Stimulated activated CD4-positive, alpha-beta T cell treated with anti-CD3 and anti-CD28 coated beads, Interleukin-1b, Interleukin-23, amount 100 ng/mL, for 1 hour (primary cell): ENCODE results near the gene RNU1-4.
A peak's percentile ranks its signal among the peaks of the same experiment; 100 is the strongest.
"Not testable (repeated sequence)": the region's sequence is repeated elsewhere in the genome, so short reads cannot be mapped to it uniquely, and the experiment has no call there.

Experiments used
- DNase-seq, 2 donors: peaks; one replicate each; pipeline ENCODE4 v3.0.0-alpha.2; 2020; ENCODE audit warnings: low read depth in 2 of 2

The RNU1-4 gene

GRCh38 chr1:16708704-16709103 is 31.6 kb upstream of the RNU1-4 start:
- DNase-seq, result not testable (repeated sequence)

DNA sequence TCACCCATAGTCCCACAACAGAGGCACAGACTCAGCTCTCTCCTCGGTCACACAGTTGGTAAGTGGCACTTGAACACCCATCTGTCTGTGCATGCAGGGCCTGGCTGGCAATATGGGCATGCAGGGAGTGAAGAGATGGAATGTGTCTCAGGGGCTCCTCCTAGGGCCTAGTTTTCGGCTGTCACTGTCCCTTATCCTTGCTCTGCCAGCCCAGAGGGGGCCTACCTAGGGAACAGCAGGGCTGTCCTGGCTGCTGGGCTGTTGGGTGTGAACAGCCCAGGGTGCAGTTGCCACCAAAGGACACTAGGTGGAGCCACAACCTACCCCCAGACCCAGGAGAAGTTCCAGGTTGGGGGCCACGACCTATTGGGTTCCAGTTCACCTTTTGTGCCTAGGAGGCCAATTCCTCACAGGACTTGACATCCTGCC is 30.6 kb upstream of the RNU1-4 start:
- DNase-seq, result not testable (repeated sequence)

DNA sequence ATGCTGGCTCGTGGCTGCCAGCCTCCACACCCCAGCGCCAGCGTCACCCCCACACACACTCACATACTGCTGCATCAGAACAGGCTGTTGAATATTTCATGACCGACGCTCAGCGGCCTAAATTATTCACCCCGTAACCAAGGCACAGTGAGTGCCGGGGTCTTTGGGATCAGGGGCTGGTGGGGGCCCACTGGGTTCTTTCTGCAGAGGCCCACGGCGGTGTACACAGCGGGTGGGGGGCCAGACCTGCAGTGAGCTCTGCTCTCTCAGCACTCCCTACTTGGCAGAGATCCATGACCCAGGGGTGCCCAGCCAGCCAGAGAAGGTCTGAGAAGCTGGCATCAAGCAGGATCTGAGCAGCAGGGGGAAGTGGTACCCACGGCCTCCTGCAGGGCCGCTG is 29.7 kb upstream of the RNU1-4 start:
- not testable (repeated sequence) for DNase-seq

- DNase-seq, result not testable (repeated sequence)
Observed at GRCh38 chr1:16712131-16712530, 28.2 kb upstream of the RNU1-4 start.

DNA sequence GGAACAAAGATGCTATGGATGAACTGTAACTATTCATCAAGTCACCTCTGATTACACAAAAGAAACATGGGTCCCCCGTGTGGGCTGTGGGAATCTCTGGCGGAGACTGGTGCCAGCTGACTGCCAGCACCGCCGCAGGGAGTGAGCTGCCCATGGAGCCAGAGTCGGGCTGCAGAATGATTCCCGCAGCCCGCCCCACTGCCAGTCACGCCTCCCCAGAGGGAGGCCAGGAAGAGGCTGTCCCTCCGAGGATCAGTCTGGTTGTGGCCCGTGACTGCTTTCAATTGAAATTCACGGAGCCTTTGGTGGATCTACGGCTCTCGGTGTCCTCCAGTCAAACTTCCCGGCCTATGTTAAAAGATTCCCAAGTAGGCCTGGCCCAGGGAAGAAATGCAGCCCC is 27.7 kb upstream of the RNU1-4 start:
- not testable (repeated sequence) for DNase-seq

GRCh38 chr1:16712984-16713383 is 27.3 kb upstream of the RNU1-4 start:
- not testable (repeated sequence) for DNase-seq

- not testable (repeated sequence) for DNase-seq
Observed at GRCh38 chr1:16713480-16713879, 26.8 kb upstream of the RNU1-4 start.

DNA sequence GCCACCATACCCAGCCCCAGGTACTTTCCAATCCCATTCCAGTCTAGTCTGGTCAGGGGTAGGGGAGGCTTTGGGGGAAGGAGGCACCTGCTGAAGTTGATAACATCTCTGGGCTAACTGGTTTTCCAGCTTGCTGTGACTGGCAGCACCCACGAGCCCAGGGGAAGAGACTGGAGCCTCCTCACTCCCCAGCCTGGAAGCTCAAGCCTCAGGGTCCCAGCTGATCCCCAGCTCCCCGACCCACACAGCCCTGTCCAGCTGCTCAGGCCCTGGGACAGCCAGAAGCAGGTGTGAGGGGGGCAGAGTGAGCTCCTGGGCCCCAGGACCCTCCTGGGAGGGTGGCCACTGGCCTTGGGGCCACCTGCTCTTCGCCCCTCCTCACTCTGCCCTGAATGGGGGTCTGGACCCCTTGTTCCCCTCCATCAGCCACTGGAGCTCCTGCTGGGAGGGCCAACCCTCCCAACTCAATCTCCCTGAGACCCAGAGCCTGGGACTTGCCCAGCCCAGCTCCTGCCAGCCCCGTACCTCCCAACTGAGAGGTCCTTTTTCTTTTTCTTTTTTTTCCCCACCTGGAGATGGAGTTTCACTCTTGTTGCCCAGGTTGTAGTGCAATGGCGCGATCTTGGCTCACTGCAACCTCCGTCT is 23.5 kb upstream of the RNU1-4 start:
- no peak for DNase-seq

DNA sequence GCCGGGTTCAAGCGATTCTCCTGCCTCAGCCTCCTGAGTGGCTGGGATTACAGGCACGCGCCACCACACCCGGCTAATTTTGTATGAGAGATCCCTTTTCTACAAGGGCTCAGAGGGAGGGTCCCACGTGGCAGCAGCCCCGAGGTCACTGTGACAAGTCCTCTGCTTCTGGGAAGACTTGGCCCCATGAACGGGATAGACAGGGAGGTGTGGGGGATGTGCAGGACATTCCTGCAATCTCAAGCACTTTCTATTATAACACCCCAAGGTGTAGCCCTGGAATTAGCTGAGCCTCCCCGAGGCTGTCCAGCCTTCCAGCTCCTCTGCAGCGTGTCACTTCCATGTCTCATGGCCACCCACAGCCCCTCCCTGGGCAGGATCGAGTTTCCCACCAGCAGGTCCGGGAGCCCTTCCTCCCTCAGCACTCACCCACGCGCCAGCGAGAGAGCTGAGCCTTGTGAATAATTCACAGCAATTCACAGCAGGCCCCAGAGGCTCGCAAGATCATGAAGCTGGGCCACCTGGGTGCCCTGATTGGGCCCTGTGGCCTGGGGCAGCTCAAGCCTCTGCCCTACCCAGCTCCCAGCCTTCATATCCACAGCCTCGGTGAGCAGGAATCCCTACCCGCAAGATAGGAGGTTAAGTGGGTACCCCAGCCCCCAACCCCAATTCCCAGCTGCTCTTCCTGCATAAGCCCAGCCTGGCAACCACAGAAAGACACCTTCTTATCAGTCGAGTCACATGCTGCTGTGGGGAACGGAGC is 22.8 kb upstream of the RNU1-4 start:
- no peak for DNase-seq

GRCh38 chr1:16718099-16718907 is 22.0 kb upstream of the RNU1-4 start:
- not testable (repeated sequence) for DNase-seq

GRCh38 chr1:16718908-16719533 is 21.3 kb upstream of the RNU1-4 start:
- DNase-seq, result no peak

- no peak for DNase-seq
Observed at GRCh38 chr1:16719571-16720350, 20.6 kb upstream of the RNU1-4 start.

- no peak for DNase-seq
Observed at GRCh38 chr1:16720351-16721223, 19.7 kb upstream of the RNU1-4 start.

- DNase-seq, result no peak
Observed at GRCh38 chr1:16721871-16722641, 18.3 kb upstream of the RNU1-4 start.

DNA sequence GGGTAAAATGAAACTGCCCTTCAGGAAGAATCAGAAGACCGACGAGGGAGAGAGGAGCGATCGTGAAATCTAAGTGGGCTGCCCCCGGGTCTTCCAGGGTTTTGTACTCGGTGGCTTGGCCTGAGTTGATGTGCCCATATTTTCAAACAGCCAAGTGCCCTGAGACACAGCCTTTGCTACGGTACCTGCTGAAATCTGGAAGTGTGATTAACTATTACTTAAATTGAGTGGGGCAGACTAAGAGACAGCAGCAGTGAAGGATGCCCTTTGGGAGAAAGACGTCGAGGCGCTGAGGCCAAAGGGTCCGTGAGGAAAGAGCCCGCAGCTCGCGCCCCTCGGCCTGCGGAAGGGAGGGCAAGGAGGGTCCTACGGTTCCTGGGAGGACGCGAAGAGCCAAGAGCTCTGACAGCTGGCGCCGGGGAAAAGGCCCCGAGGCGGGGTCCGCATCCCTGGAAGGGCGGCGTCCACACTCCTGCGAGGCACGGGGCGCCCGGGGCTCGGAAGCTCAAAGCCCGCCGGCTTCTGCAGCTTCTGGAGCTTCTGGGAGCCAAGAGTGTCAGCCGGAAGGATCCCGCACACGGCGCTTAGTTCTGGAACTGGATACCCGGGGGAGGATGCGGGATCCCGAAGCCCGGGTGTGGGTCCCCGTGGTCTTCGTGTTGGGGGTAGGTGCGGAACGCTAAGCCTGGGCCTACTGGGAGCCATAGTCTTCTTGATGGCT is 15.4 kb upstream of the RNU1-4 start:
- no peak for DNase-seq

GRCh38 chr1:16725439-16726245 is 14.7 kb upstream of the RNU1-4 start:
- DNase-seq, result not testable (repeated sequence)

GRCh38 chr1:16727190-16728111 is 12.9 kb upstream of the RNU1-4 start:
- DNase-seq, result peak in 1 of 2 donors; percentile 10
